ENCODE data around the gene ANKRD35.

- TF ChIP-seq YY1 (IDR thresholded peaks at IDR 0.05; ENCODE audit: insufficient read depth, insufficient read length), result no peak
- no peak for TF ChIP-seq ZNF274 (IDR thresholded peaks at IDR 0.05; ENCODE audit: low read depth, low read length)
Measured at GRCh38 chr1:145897969-145898368, 12.3 kb upstream of the ANKRD35 start.
